Liver (tissue), 9 donors: ENCODE data around the gene BCL2. TPM values are rescaled to one million over a fixed set of nuclear protein-coding genes. Genes with fewer than 3 reads are reported as not detected.

ENCODE experiments used
- DNase-seq: peaks from one replicate; pipeline ENCODE4 v3.0.0-alpha.2; 2017; ENCODE audit warnings: low spot score
- H3K27ac ChIP-seq, 2 donors: one replicate each; pipeline ENCODE4 v1.7.0; 2013; ENCODE audit warnings: inconsistent platforms in 2 of 2, low read length in 2 of 2, control low read depth in 1 of 2, low read depth in 1 of 2, mild to moderate bottlenecking in 1 of 2
- H3K27me3 ChIP-seq, 4 donors: one replicate each; pipeline versions ENCODE4 v1.6.1 to v1.7.0; 2013; ENCODE audit warnings: low read length in 3 of 4, inconsistent platforms in 1 of 4, mild to moderate bottlenecking in 1 of 4, moderate library complexity in 1 of 4; ENCODE audit not compliant: control insufficient read depth in 4 of 4, insufficient read depth in 4 of 4
- H3K36me3 ChIP-seq, 4 donors: one replicate each; pipeline versions ENCODE4 v1.6.1 to v1.7.0; 2013; ENCODE audit warnings: low read length in 3 of 4, mild to moderate bottlenecking in 3 of 4, low read depth in 1 of 4, moderate library complexity in 1 of 4; ENCODE audit not compliant: control insufficient read depth in 4 of 4, insufficient read depth in 3 of 4
- H3K4me1 ChIP-seq, 4 donors: one replicate each; pipeline versions ENCODE4 v1.6.1 to v1.7.0; 2013; ENCODE audit warnings: low read length in 3 of 4, mild to moderate bottlenecking in 3 of 4, moderate library complexity in 1 of 4; ENCODE audit not compliant: control insufficient read depth in 4 of 4, insufficient read depth in 4 of 4
- H3K4me3 ChIP-seq, 3 donors: one replicate each; pipeline versions ENCODE4 v1.6.1 to v1.7.0; 2013; ENCODE audit warnings: low read length in 3 of 3, control low read depth in 1 of 3, low read depth in 1 of 3, mild to moderate bottlenecking in 1 of 3
- H3K9ac ChIP-seq, 2 donors: one replicate each; pipeline ENCODE4 v1.7.0; 2013; ENCODE audit warnings: low read length in 2 of 2, mild to moderate bottlenecking in 2 of 2, moderate library complexity in 2 of 2, control low read depth in 1 of 2, low read depth in 1 of 2
- H3K9me3 ChIP-seq, 4 donors: one replicate each; pipeline versions ENCODE4 v1.6.1 to v1.7.0; 2013; ENCODE audit warnings: low read length in 3 of 4; ENCODE audit not compliant: control insufficient read depth in 4 of 4
- ATF3 ChIP-seq: IDR thresholded peaks from 2 replicates; pipeline ENCODE4 v1.6.1; 2016; ENCODE audit warnings: antibody characterized with exemption
- CTCF ChIP-seq: fragments of 150-350 bp; IDR thresholded peaks from 2 replicates; pipeline ENCODE4 v1.5.1; 2017; ENCODE audit warnings: improper control_type of control experiment, low read depth, low read length; ENCODE audit not compliant: missing input control
- EGR1 ChIP-seq, 2 donors: IDR thresholded peaks; 2 replicates each; pipeline ENCODE4 v1.6.1; 2016 to 2018; ENCODE audit warnings: antibody characterized with exemption in 2 of 2, low read depth in 2 of 2
- FOXA1 ChIP-seq: IDR thresholded peaks from 2 replicates; pipeline ENCODE4 v1.6.1; 2016; ENCODE audit warnings: antibody characterized with exemption
- FOXA2 ChIP-seq: IDR thresholded peaks from 2 replicates; pipeline ENCODE4 v1.6.1; 2016; ENCODE audit warnings: antibody characterized with exemption
- GABPA ChIP-seq, 2 donors: IDR thresholded peaks in 1 of 2; conservative IDR thresholded peaks in 1 of 2; 2 replicates each; pipeline ENCODE4 v1.6.1; 2016; ENCODE audit warnings: antibody characterized with exemption in 2 of 2, mild to moderate bottlenecking in 1 of 2, moderate library complexity in 1 of 2
- HNF4A ChIP-seq, 2 donors: conservative IDR thresholded peaks; 2 replicates each; pipeline ENCODE4 v1.6.1; 2016; ENCODE audit warnings: antibody characterized with exemption in 2 of 2, mild to moderate bottlenecking in 2 of 2
- HNF4G ChIP-seq: IDR thresholded peaks from 2 replicates; pipeline ENCODE4 v1.6.1; 2016; ENCODE audit warnings: antibody characterized with exemption
- JUND ChIP-seq, 2 donors: IDR thresholded peaks; 2 replicates each; pipeline ENCODE4 v1.6.1; 2016; ENCODE audit warnings: antibody characterized with exemption in 2 of 2
- MAX ChIP-seq: IDR thresholded peaks from 2 replicates; pipeline ENCODE4 v1.6.1; 2016; ENCODE audit warnings: antibody characterized with exemption
- NR2F2 ChIP-seq: IDR thresholded peaks from 2 replicates; pipeline ENCODE4 v1.6.1; 2016; ENCODE audit warnings: antibody characterized with exemption
- RAD21 ChIP-seq, 2 donors: IDR thresholded peaks; 2 replicates each; pipeline ENCODE4 v1.6.1; 2016; ENCODE audit warnings: antibody characterized with exemption in 2 of 2, mild to moderate bottlenecking in 2 of 2
- REST ChIP-seq: IDR thresholded peaks from 2 replicates; pipeline ENCODE4 v1.6.1; 2016; ENCODE audit warnings: antibody characterized with exemption, mild to moderate bottlenecking
- RXRA ChIP-seq, 2 donors: IDR thresholded peaks; 2 replicates each; pipeline ENCODE4 v1.6.1; 2017 to 2018; ENCODE audit warnings: antibody characterized with exemption in 2 of 2, mild to moderate bottlenecking in 1 of 2
- SP1 ChIP-seq: IDR thresholded peaks from 2 replicates; pipeline ENCODE4 v1.6.1; 2018; ENCODE audit warnings: antibody characterized with exemption, mild to moderate bottlenecking
- TAF1 ChIP-seq: conservative IDR thresholded peaks from 2 replicates; pipeline ENCODE4 v1.6.1; 2016; ENCODE audit warnings: antibody characterized with exemption, mild to moderate bottlenecking
- YY1 ChIP-seq: IDR thresholded peaks from 2 replicates; pipeline ENCODE4 v1.6.1; 2016; ENCODE audit warnings: antibody characterized with exemption, mild to moderate bottlenecking
- ZBTB33 ChIP-seq: IDR thresholded peaks from 2 replicates; pipeline ENCODE4 v1.6.1; 2016; ENCODE audit warnings: antibody characterized with exemption
- WGBS: extraction: QIAGEN DNeasy Blood & Tissue Kit; methylation state at CpG from one replicate; pipeline ENCODE4 v1.1.7; 2013; 5-methylcytosine and 5-hydroxymethylcytosine counted together
- polyA plus RNA-seq, 2 donors: library from polyadenylated mRNA; stranded (reverse) in 1 of 2; unstranded in 1 of 2; fragments of 200-250 nt in 1 of 2; fragments of >200 nt in 1 of 2; fragmentation: Nextera tagmentation in 1 of 2; extraction: Ambion mirVana in 1 of 2; gene quantifications; one replicate each; pipeline versions ENCODE4 v1.2.1 to v1.2.3, GENCODE V29; 2013 to 2015
- total RNA-seq, 2 donors: library from RNA; depleted of rRNA; stranded (reverse); fragments of >200 nt; gene quantifications; one replicate each; pipeline ENCODE4 v1.2.3, GENCODE V29; 2014
- donor health status: healthy.
- donor health status: healthy.
- donor health status: healthy.
- donor health status: healthy.
- donor health status: healthy.

BCL2 gene
- total and polyA plus RNA-seq, 4 donors, result 0.40 to 3.9 (median 1.4) TPM

- 63% methylated on average over 4 of the region's 4 CpGs for WGBS
- Histone ChIP-seq H3K4me1 (peaks cover 2 to 16% (median 4%) of the 10 kb centered on the region in 4 donors), H3K4me3 (no peak overlapping the region), H3K9ac (no peak overlapping the region), H3K27ac (peak overlapping the region; percentile 35 to 97), H3K27me3 (no peaks in the 10 kb centered on the region), H3K36me3 (no peaks in the 10 kb centered on the region), H3K9me3 (peaks cover 0 to 2% (median 0%) of the 10 kb centered on the region in 4 donors)
- no peak for DNase-seq
- TF ChIP-seq NR2F2, result no peak
- no peak for TF ChIP-seq CTCF
- no peak for TF ChIP-seq YY1
- TF ChIP-seq GABPA (IDR thresholded peaks at IDR 0.05 in 1 of 2, conservative IDR thresholded peaks at IDR 0.05 in 1 of 2), result no peak
- no peak for TF ChIP-seq HNF4A (conservative IDR thresholded peaks at IDR 0.05)
- TF ChIP-seq TAF1, result no peak
- TF ChIP-seq ZBTB33, result no peak
- TF ChIP-seq ATF3, result no peak
- TF ChIP-seq SP1, result no peak
- no peak for TF ChIP-seq HNF4G
- TF ChIP-seq FOXA2, result no peak
- no peak for TF ChIP-seq JUND (IDR thresholded peaks at IDR 0.05)
- TF ChIP-seq FOXA1, result no peak
- no peak for TF ChIP-seq MAX
- TF ChIP-seq RAD21 (IDR thresholded peaks at IDR 0.05), result no peak
- no peak for TF ChIP-seq RXRA (IDR thresholded peaks at IDR 0.05)
- TF ChIP-seq REST, result no peak
- no peak for TF ChIP-seq EGR1 (IDR thresholded peaks at IDR 0.05; ENCODE audit: low read depth in 2 of 2)
These were observed 49.0 kb upstream of the BCL2 start for GRCh38 chr18:63368611-63369010.
